Right lobe of liver (tissue), 4 donors: ENCODE results near the gene NTM.

Experiments used
- CTCF ChIP-seq, 4 donors: fragments of 200-600 bp in 3 of 4; fragments of 450-650 bp in 1 of 4; IDR thresholded peaks; one replicate each; pipeline versions ENCODE4 v1.5.1 to v1.8.0; 2016 to 2022; ENCODE audit warnings: antibody characterized with exemption in 4 of 4, mild to moderate bottlenecking in 2 of 4
- POLR2A ChIP-seq: fragments of 450-650 bp; IDR thresholded peaks from one replicate; pipeline ENCODE4 v1.6.1; 2017; ENCODE audit warnings: antibody characterized with exemption, mild to moderate bottlenecking
- donor health status: DM: no; HTN: no; CAD: no.
- donor health status: DM: no; HTN: no; CAD: no.
- donor health status: DM: no; HTN: yes; CAD: no.

- TF ChIP-seq POLR2A (no peak), CTCF (IDR thresholded peaks at IDR 0.05) (no peak)
Observed at GRCh38 chr11:131875611-131876010, 505.2 kb downstream of the NTM start.
